ENCODE measurements around the gene CCNK. TPM values are rescaled to one million over a fixed set of nuclear protein-coding genes. Genes with fewer than 3 reads are reported as not detected.

CCNK gene
- total RNA-seq, 1 donor = 28.6 TPM

DNA sequence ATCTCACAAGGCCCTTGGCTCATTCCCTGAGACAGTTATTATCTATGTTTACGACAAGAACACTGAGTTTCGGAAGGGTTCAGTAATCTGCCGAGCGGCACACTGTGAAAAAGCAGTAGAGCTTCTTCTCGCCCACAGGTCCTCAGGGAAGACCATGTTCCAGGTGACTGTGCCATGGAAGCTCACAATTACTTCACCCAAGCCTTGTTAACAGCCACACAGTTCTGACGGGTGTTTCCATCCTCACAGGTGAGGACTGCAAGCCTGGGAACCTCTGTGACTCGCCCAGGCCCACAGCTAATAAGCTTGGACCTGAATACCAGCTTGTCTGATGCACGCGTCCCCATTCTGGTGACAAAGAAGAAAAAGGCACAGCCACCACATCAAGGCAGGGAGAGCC lies 15.9 kb upstream of the CCNK start:
- no peak overlapping the region for H2AFZ ChIP-seq (ENCODE audit: low read length)
- peaks cover 49% of the 10 kb centered on the region for H3K79me2 ChIP-seq (ENCODE audit: insufficient read depth, low read length)
- no peaks in the 10 kb centered on the region for H3K9me3 ChIP-seq (ENCODE audit: low read depth, low read length)
- H3K4me3 ChIP-seq (ENCODE audit: insufficient read depth, low read length) = no peak overlapping the region
- H3K36me3 ChIP-seq (ENCODE audit: insufficient read depth, low read length) = peaks cover 19% of the 10 kb centered on the region
- no peak overlapping the region for H3K27ac ChIP-seq (ENCODE audit: low read depth, low read length)
- TF ChIP-seq, protein P1, sequence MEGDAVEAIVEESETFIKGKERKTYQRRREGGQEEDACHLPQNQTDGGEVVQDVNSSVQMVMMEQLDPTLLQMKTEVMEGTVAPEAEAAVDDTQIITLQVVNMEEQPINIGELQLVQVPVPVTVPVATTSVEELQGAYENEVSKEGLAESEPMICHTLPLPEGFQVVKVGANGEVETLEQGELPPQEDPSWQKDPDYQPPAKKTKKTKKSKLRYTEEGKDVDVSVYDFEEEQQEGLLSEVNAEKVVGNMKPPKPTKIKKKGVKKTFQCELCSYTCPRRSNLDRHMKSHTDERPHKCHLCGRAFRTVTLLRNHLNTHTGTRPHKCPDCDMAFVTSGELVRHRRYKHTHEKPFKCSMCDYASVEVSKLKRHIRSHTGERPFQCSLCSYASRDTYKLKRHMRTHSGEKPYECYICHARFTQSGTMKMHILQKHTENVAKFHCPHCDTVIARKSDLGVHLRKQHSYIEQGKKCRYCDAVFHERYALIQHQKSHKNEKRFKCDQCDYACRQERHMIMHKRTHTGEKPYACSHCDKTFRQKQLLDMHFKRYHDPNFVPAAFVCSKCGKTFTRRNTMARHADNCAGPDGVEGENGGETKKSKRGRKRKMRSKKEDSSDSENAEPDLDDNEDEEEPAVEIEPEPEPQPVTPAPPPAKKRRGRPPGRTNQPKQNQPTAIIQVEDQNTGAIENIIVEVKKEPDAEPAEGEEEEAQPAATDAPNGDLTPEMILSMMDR (IDR thresholded peaks at IDR 0.05; ENCODE audit: extremely low read depth, low read depth, low read length) = no peak
- peaks cover 24% of the 10 kb centered on the region for H4K20me1 ChIP-seq (ENCODE audit: insufficient read depth, low read length)
- no peak for DNase-seq (ENCODE audit: insufficient read length, low spot score, missing footprints)
- H3K4me2 ChIP-seq (ENCODE audit: insufficient read depth, low read length) = no peak overlapping the region
- H3K27me3 ChIP-seq (ENCODE audit: insufficient read depth, low read length) = no peaks in the 10 kb centered on the region
- H3K4me1 ChIP-seq (ENCODE audit: insufficient read depth, low read length) = peaks cover 6% of the 10 kb centered on the region

DNA sequence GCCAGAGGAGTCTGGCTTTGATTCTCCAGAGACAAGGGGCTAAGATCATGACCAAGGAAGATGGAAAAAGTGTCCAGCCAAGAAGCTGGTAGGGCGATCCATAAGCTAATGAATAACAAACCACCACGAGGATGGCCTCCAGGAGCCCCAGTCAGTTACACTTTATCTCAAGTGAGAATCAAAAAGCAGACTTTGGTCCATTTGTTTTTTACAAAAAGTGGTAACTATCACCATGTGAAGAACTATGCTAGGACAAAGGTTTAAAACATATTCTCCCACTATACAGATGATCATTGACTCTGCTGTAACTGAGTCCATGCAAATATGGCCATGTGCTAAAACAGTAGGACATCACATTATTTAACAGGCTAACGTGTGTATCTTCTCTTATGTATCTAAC lies 14.5 kb upstream of the CCNK start:
- Histone ChIP-seq H3K4me3 (ENCODE audit: insufficient read depth, low read length) (no peak overlapping the region), H3K27ac (ENCODE audit: low read depth, low read length) (no peak overlapping the region), H3K4me1 (ENCODE audit: insufficient read depth, low read length) (no peaks in the 10 kb centered on the region), H4K20me1 (ENCODE audit: insufficient read depth, low read length) (peaks cover 36% of the 10 kb centered on the region), H3K9me3 (ENCODE audit: low read depth, low read length) (no peaks in the 10 kb centered on the region), H2AFZ (ENCODE audit: low read length) (no peak overlapping the region), H3K4me2 (ENCODE audit: insufficient read depth, low read length) (no peak overlapping the region), H3K36me3 (ENCODE audit: insufficient read depth, low read length) (peaks cover 15% of the 10 kb centered on the region), H3K79me2 (ENCODE audit: insufficient read depth, low read length) (peaks cover 64% of the 10 kb centered on the region), H3K27me3 (ENCODE audit: insufficient read depth, low read length) (no peaks in the 10 kb centered on the region)
- TF ChIP-seq, protein P1 (IDR thresholded peaks at IDR 0.05; ENCODE audit: extremely low read depth, low read depth, low read length) = no peak
- no peak for DNase-seq (ENCODE audit: insufficient read length, low spot score, missing footprints)

DNA sequence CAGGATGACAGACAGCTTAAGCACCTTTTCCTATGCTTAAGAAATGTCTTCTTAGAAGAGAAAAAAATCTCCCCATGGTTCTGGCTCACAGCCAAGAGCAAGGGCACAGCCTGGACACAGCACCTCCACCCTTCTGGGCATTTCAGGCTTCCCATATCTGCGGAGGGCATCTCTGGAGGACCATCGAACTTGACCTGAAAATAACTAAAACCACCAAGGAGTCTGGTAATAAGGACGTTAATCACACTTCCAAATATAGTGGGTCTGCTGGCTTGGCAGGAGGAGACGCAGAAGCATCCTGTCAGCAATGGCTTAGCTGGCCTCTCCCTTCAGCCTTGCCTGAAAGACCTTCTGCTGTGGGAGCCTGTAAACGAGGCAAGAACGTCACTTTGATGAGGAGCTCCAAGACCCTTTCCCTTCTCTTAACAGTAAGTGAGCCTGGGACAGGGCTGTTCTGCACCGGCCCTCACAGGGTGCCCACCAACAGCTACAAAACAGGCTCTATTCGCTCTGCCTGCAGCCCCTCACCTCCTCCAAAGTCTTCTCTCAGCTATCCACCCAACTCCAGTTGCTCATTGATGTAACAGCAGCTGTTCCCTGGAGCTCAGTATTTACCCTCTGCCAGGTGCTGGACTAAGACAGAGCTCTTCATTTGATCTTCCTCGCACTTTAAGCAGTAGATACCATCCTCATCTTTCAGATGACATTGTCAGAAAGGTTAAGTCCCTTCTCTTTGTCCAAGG lies 13.7 kb upstream of the CCNK start:
- H3K27ac ChIP-seq (ENCODE audit: low read depth, low read length) = no peak overlapping the region

DNA sequence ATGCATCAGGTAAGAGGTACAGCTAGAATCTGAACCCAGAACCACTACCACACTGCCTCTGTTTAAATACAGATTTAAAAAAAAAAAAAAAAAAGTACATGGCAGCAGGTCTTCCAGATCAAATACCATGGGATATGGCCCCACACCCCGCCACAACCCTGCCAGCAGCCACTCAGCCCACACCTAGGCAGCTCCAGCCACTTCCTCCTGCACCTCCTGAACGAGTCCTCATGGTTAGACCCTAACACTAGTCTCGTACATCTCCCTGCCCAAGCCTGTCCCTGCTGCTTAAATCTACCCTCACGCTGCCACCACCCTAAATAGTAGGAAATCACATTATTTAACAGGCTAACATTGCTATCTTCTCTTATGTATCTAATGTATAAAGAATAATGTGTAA lies 13.1 kb upstream of the CCNK start:
- no peak overlapping the region for H3K27ac ChIP-seq (ENCODE audit: low read depth, low read length)
- H3K79me2 ChIP-seq (ENCODE audit: insufficient read depth, low read length) = peaks cover 76% of the 10 kb centered on the region
- H2AFZ ChIP-seq (ENCODE audit: low read length) = no peak overlapping the region
- H3K4me1 ChIP-seq (ENCODE audit: insufficient read depth, low read length) = peaks cover 2% of the 10 kb centered on the region
- H3K4me3 ChIP-seq (ENCODE audit: insufficient read depth, low read length) = no peak overlapping the region
- H3K27me3 ChIP-seq (ENCODE audit: insufficient read depth, low read length) = no peaks in the 10 kb centered on the region
- no peaks in the 10 kb centered on the region for H3K9me3 ChIP-seq (ENCODE audit: low read depth, low read length)
- no peak overlapping the region for H3K4me2 ChIP-seq (ENCODE audit: insufficient read depth, low read length)
- no peak for DNase-seq (ENCODE audit: insufficient read length, low spot score, missing footprints)
- TF ChIP-seq, protein P1 (IDR thresholded peaks at IDR 0.05; ENCODE audit: extremely low read depth, low read depth, low read length) = no peak
- H4K20me1 ChIP-seq (ENCODE audit: insufficient read depth, low read length) = peaks cover 38% of the 10 kb centered on the region
- peaks cover 10% of the 10 kb centered on the region for H3K36me3 ChIP-seq (ENCODE audit: insufficient read depth, low read length)

More for the DNA sequence above, 13.7 kb upstream of the CCNK start:
- Histone ChIP-seq H3K4me2 (ENCODE audit: insufficient read depth, low read length) (no peak overlapping the region), H3K4me1 (ENCODE audit: insufficient read depth, low read length) (no peaks in the 10 kb centered on the region), H2AFZ (ENCODE audit: low read length) (no peak overlapping the region), H3K4me3 (ENCODE audit: insufficient read depth, low read length) (no peak overlapping the region), H3K79me2 (ENCODE audit: insufficient read depth, low read length) (peaks cover 71% of the 10 kb centered on the region), H4K20me1 (ENCODE audit: insufficient read depth, low read length) (peaks cover 36% of the 10 kb centered on the region), H3K36me3 (ENCODE audit: insufficient read depth, low read length) (peaks cover 15% of the 10 kb centered on the region), H3K27me3 (ENCODE audit: insufficient read depth, low read length) (no peaks in the 10 kb centered on the region), H3K9me3 (ENCODE audit: low read depth, low read length) (no peaks in the 10 kb centered on the region)
- no peak for DNase-seq (ENCODE audit: insufficient read length, low spot score, missing footprints)
- TF ChIP-seq, protein P1 (IDR thresholded peaks at IDR 0.05; ENCODE audit: extremely low read depth, low read depth, low read length) = no peak

Data from osteoblast (primary cell).